ENCODE data around the gene RPL6.

Gene RPL6

DNA sequence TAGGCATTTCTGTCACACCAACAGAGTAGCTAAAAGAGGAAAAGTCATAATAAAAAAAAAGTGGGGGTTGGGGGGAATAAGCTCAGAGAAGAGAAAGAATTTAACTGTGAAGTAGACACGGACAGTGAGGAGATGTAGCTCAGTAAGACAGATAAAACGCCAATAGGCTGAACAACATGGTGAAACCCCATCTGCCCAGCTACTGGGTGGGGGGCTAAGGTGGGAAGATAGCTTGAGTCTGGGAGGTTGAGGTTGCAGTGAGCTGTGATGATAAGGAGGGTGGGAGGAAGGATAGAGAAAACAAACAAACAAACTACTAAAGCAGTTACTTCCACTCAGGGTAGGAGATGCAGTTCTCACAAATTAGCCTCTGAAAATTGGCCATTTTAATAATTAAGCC lies 52.2 kb downstream of the RPL6 start:
- TF ChIP-seq, protein P1, sequence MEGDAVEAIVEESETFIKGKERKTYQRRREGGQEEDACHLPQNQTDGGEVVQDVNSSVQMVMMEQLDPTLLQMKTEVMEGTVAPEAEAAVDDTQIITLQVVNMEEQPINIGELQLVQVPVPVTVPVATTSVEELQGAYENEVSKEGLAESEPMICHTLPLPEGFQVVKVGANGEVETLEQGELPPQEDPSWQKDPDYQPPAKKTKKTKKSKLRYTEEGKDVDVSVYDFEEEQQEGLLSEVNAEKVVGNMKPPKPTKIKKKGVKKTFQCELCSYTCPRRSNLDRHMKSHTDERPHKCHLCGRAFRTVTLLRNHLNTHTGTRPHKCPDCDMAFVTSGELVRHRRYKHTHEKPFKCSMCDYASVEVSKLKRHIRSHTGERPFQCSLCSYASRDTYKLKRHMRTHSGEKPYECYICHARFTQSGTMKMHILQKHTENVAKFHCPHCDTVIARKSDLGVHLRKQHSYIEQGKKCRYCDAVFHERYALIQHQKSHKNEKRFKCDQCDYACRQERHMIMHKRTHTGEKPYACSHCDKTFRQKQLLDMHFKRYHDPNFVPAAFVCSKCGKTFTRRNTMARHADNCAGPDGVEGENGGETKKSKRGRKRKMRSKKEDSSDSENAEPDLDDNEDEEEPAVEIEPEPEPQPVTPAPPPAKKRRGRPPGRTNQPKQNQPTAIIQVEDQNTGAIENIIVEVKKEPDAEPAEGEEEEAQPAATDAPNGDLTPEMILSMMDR (conservative IDR thresholded peaks at IDR 0.05; ENCODE audit: low read length), result no peak
- DNase-seq (ENCODE audit: low read depth), result no peak
- H3K4me3 ChIP-seq (ENCODE audit: low read length), result no peak overlapping the region
